ENCODE measurements around the gene HSP90AB1. TPM values are rescaled to one million over a fixed set of nuclear protein-coding genes. Genes with fewer than 3 reads are reported as not detected.

The HSP90AB1 gene
- total and polyA plus RNA-seq, 2 of the 8 experiments (the other 6 are each of a cell fraction or from before 2014, with no cell fraction given): 1,564 to 2,297 TPM

- Histone ChIP-seq H3K18ac (ENCODE audit: extremely low read depth, low read length) (no peak overlapping the region), H3K56ac (replicated peaks; ENCODE audit: insufficient read length, low read depth, low read length) (no peak overlapping the region), H3K23me2 (ENCODE audit: low read depth, low read length) (no peaks in the 10 kb centered on the region; the same call in 1 of the 2 replicates), H3K36me3 (ENCODE audit: control insufficient read depth in 2 of 4, insufficient read depth in 4 of 4, low read length in 3 of 4) (peaks cover 0 to 9% (median 3%) of the 10 kb centered on the region in 4 experiments; a peak in 4 of 8 replicates), H3K9me3 (ENCODE audit: insufficient read depth in 2 of 2, low read depth in 1 of 2, low read length in 1 of 2) (no peaks in the 10 kb centered on the region), H4K5ac (ENCODE audit: insufficient read length, low read depth, low read length) (no peak overlapping the region), H2BK15ac (ENCODE audit: low read length) (no peak overlapping the region), H2BK20ac (ENCODE audit: low read length) (no peak overlapping the region), H2BK120ac (replicated peaks; ENCODE audit: low read depth, low read length) (no peak overlapping the region), H3K23ac (ENCODE audit: insufficient read length) (no peak overlapping the region), H3K9ac (replicated peaks in 1 of 4; ENCODE audit: extremely low read depth in 1 of 4, low read depth in 3 of 4, low read length in 3 of 4) (no peak overlapping the region; a peak in 1 of 7 replicates), H4K20me1 (replicated peaks in 1 of 2; ENCODE audit: control insufficient read depth in 1 of 2, insufficient read depth in 2 of 2, low read length in 2 of 2) (peaks cover 0 to 8% of the 10 kb centered on the region in 2 experiments), H3K4ac (replicated peaks; ENCODE audit: insufficient read length, low read depth, low read length) (no peak overlapping the region), H2AFZ (ENCODE audit: low read length) (no peak overlapping the region), H2AK5ac (ENCODE audit: low read depth, low read length) (no peak overlapping the region), H2BK12ac (ENCODE audit: low read depth, low read length) (no peak overlapping the region), H3K27me3 (replicated peaks in 1 of 4; ENCODE audit: control insufficient read depth in 3 of 4, extremely low read depth in 1 of 4, insufficient read depth in 3 of 4, low read length in 3 of 4) (peaks cover 0 to 3% (median 0%) of the 10 kb centered on the region in 4 experiments; a peak in 1 of 7 replicates), H4K91ac (replicated peaks; ENCODE audit: insufficient read length, low read length) (no peak overlapping the region), H3K4me1 (replicated peaks in 1 of 4; ENCODE audit: control insufficient read depth in 3 of 4, insufficient read depth in 4 of 4, low read length in 3 of 4) (peaks cover 0 to 8% (median 3%) of the 10 kb centered on the region in 4 experiments; a peak in 6 of 7 replicates), H3K4me2 (ENCODE audit: insufficient read depth in 1 of 2, low read depth in 2 of 2, low read length in 2 of 2) (no peak overlapping the region), H3K4me3 (ENCODE audit: extremely low read depth in 1 of 4, insufficient read depth in 2 of 4, low read depth in 3 of 4, low read length in 4 of 4) (no peak overlapping the region), H3K14ac (ENCODE audit: insufficient read length) (no peak overlapping the region), H3K79me2 (ENCODE audit: control insufficient read depth in 1 of 2, insufficient read depth in 2 of 2, low read length in 2 of 2) (no peaks in the 10 kb centered on the region), H3K27ac (ENCODE audit: low read depth, low read length) (no peak overlapping the region), H3K79me1 (ENCODE audit: low read depth, low read length) (no peaks in the 10 kb centered on the region; the same call in 1 of the 2 replicates), H4K8ac (ENCODE audit: extremely low read depth, insufficient read depth, low read length) (no peak overlapping the region; the same call in 1 of the 2 replicates), H2BK5ac (ENCODE audit: low read depth, low read length) (no peak overlapping the region)
- ChIA-PET CTCF (ENCODE audit: partially characterized antibody) (interaction anchor here (0.9 to 19.0 kb wide), 11 partner anchors 9 to 62 kb away, joined by 3 to 330 read pairs (median 6); partner anchors contain the start of genes AARS2 and TMEM151B), POLR2A (ENCODE audit: partially characterized antibody) (interaction anchor here (1.1 to 3.2 kb wide), 9 partner anchors 8 to 36 kb away, joined by 3 to 18 read pairs (median 6); partner anchors contain the start of genes AARS2 and SLC35B2)
- 91% methylated on average over 19 of the region's 23 CpGs; no CpG with 5 or more reads in 1 of the 2 experiments for WGBS, 2 experiments (ENCODE audit: extremely low coverage in 1 of 2, insufficient coverage in 1 of 2, insufficient read length in 1 of 2, insufficient replicate concordance in 2 of 2, low coverage in 1 of 2, low lambda C conversion rate in 2 of 2, missing lambda C conversion rate in 1 of 2)
- no peak for DNase-seq (ENCODE audit: low read depth in 1 of 2, low spot score in 2 of 2)
- no peak for FAIRE-seq
- TF ChIP-seq FOSL1 (IDR thresholded peaks at IDR 0.05; ENCODE audit: insufficient read depth, low read depth, low read length): no peak
- no peak for TF ChIP-seq SRF (IDR thresholded peaks at IDR 0.05; ENCODE audit: low read depth, low read length)
- no peak for TF ChIP-seq ATF2 (IDR thresholded peaks at IDR 0.05; ENCODE audit: low read length)
- TF ChIP-seq USF2 (IDR thresholded peaks at IDR 0.05; ENCODE audit: low read length): no peak
- TF ChIP-seq CHD2 (IDR thresholded peaks at IDR 0.05; ENCODE audit: low read length): no peak
- no peak for TF ChIP-seq ASH2L (IDR thresholded peaks at IDR 0.05; ENCODE audit: low read length)
- no peak for TF ChIP-seq HDAC6 (IDR thresholded peaks at IDR 0.05; ENCODE audit: low read depth, low read length)
- TF ChIP-seq SUZ12 (IDR thresholded peaks at IDR 0.05; ENCODE audit: low read length): no peak
Observed at GRCh38 chr6:44276667-44277640, 30.1 kb downstream of the HSP90AB1 start.
